Activated B cell treated with CpG ODN at 0.5 μM for 24 hours (primary cell): Measurements from ENCODE around the gene LINGO4. TPM values are rescaled to one million over a fixed set of nuclear protein-coding genes. Genes with fewer than 3 reads are reported as not detected.

Experiments
- ATAC-seq: fragments of 200-7000 bp; cut with Tn5 transposase; one replicate; pipeline ENCODE4 v1.10.0; 2021; ENCODE audit warnings: low read depth, mild to moderate bottlenecking, moderate library complexity
- CTCF ChIA-PET: fragments of 350-600 bp; sonication (Branson Sonifier 250); formaldehyde crosslinking; loops from one replicate; lab custom pipeline; 2021; ENCODE audit warnings: antibody characterized with exemption; lab: Charles Lee
- POLR2A ChIA-PET: fragments of 350-600 bp; sonication (Branson Sonifier 250); formaldehyde crosslinking; loops from one replicate; lab custom pipeline; 2021; ENCODE audit warnings: antibody characterized with exemption; lab: Charles Lee
- DNase-seq: peaks from one replicate; pipeline ENCODE4 v3.0.0; 2022
- H3K27ac Mint-ChIP-seq: one replicate; pipeline ENCODE4 v1.8.0; 2020; ENCODE audit warnings: mixed read lengths
- H3K27me3 Mint-ChIP-seq: one replicate; pipeline ENCODE4 v1.8.0; 2021; ENCODE audit warnings: mixed read lengths
- H3K36me3 Mint-ChIP-seq: one replicate; pipeline ENCODE4 v1.8.0; 2021; ENCODE audit warnings: low read depth, mixed read lengths
- H3K4me1 Mint-ChIP-seq: one replicate; pipeline ENCODE4 v1.8.0; 2021; ENCODE audit warnings: mixed read lengths
- H3K4me3 Mint-ChIP-seq: one replicate; pipeline ENCODE4 v1.8.0; 2020; ENCODE audit warnings: mild to moderate bottlenecking, mixed read lengths
- H3K9me3 Mint-ChIP-seq: one replicate; pipeline ENCODE4 v1.8.0; 2020; ENCODE audit warnings: mixed read lengths
- intact Hi-C: fragments of 100-400 bp; cut with micrococcal nuclease; formaldehyde crosslinking; loops from one replicate; pipeline ENCODE4 v1.15.1; 2024
- total RNA-seq: library from RNA; stranded (reverse); gene quantifications from 2 replicates; pipeline ENCODE4 v1.2.3, GENCODE V29; 2022
- TF ChIP-seq, protein P1 (sequence below): fragments of 200-600 bp; IDR thresholded peaks from one replicate; pipeline ENCODE4 v1.8.0; 2022; ENCODE audit warnings: antibody characterized with exemption, mild to moderate bottlenecking

The LINGO4 gene
- total RNA-seq, 1 donor from 2014 or later = not detected

DNA sequence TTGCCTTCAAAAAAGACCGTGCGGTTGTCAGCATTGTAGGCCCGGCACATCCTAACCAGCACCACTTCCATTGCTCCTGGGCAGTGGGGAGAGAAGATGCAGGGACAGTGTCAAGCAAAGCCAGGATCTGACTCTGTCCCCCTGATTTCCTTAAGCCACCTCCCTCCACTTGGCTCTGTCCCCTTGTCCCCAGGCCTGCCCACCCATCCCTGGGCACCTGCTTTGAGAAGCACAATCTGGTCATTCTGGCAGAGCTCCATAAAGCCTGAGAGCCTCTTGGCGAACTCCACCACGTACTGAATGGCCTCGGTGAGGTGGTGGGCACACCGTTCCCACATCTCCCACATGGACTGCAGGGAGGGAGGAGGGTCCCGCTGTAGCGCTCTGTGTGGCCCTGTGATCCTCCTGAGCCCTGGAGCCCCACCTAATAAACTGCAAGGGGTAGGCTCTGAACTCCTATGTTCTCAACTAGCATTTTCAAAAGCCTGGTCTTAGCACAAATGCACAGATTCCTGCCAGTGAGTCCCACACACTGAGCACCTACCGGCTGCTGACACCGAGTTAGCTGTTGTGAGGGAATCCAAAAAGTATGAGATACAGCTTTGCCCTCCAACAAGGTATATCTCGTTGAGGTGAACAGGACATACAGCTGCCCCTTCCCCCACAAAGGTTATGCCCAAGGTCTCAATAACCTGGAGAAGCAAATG, 8.2 kb upstream of the LINGO4 start:
- Mint-ChIP-seq H3K4me3 (no peak overlapping the region), H3K27me3 (peaks cover 13% of the 10 kb centered on the region), H3K4me1 (peaks cover 4% of the 10 kb centered on the region), H3K27ac (no peak overlapping the region), H3K9me3 (no peaks in the 10 kb centered on the region), H3K36me3 (no peaks in the 10 kb centered on the region)
- DNase-seq = no peak
- ATAC-seq = no peak
- ChIA-PET CTCF (no interaction called here), POLR2A (no interaction called here)
- intact Hi-C loops = no loop called here
- TF ChIP-seq, protein P1, sequence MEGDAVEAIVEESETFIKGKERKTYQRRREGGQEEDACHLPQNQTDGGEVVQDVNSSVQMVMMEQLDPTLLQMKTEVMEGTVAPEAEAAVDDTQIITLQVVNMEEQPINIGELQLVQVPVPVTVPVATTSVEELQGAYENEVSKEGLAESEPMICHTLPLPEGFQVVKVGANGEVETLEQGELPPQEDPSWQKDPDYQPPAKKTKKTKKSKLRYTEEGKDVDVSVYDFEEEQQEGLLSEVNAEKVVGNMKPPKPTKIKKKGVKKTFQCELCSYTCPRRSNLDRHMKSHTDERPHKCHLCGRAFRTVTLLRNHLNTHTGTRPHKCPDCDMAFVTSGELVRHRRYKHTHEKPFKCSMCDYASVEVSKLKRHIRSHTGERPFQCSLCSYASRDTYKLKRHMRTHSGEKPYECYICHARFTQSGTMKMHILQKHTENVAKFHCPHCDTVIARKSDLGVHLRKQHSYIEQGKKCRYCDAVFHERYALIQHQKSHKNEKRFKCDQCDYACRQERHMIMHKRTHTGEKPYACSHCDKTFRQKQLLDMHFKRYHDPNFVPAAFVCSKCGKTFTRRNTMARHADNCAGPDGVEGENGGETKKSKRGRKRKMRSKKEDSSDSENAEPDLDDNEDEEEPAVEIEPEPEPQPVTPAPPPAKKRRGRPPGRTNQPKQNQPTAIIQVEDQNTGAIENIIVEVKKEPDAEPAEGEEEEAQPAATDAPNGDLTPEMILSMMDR = no peak

- Mint-ChIP-seq H3K27me3 (peaks cover 5% of the 10 kb centered on the region), H3K4me1 (no peaks in the 10 kb centered on the region), H3K9me3 (no peaks in the 10 kb centered on the region), H3K27ac (no peak overlapping the region), H3K4me3 (no peak overlapping the region), H3K36me3 (no peaks in the 10 kb centered on the region)
- intact Hi-C loops = no loop called here
- DNase-seq (no peak), ATAC-seq (no peak)
- TF ChIP-seq, protein P1 = no peak
- CTCF ChIA-PET = no interaction called here
- POLR2A ChIA-PET = no interaction called here
Measured at GRCh38 chr1:151811181-151811580, 6.0 kb upstream of the LINGO4 start.

- Mint-ChIP-seq H3K27me3 (peaks cover 2% of the 10 kb centered on the region), H3K36me3 (no peaks in the 10 kb centered on the region), H3K4me1 (no peaks in the 10 kb centered on the region), H3K9me3 (no peaks in the 10 kb centered on the region), H3K4me3 (no peak overlapping the region), H3K27ac (no peak overlapping the region)
- intact Hi-C loops = no loop called here
- TF ChIP-seq, protein P1 = no peak
- ATAC-seq (no peak), DNase-seq (no peak)
- POLR2A ChIA-PET = no interaction called here
- CTCF ChIA-PET = no interaction called here
Measured at GRCh38 chr1:151809985-151810556, 4.9 kb upstream of the LINGO4 start.

DNA sequence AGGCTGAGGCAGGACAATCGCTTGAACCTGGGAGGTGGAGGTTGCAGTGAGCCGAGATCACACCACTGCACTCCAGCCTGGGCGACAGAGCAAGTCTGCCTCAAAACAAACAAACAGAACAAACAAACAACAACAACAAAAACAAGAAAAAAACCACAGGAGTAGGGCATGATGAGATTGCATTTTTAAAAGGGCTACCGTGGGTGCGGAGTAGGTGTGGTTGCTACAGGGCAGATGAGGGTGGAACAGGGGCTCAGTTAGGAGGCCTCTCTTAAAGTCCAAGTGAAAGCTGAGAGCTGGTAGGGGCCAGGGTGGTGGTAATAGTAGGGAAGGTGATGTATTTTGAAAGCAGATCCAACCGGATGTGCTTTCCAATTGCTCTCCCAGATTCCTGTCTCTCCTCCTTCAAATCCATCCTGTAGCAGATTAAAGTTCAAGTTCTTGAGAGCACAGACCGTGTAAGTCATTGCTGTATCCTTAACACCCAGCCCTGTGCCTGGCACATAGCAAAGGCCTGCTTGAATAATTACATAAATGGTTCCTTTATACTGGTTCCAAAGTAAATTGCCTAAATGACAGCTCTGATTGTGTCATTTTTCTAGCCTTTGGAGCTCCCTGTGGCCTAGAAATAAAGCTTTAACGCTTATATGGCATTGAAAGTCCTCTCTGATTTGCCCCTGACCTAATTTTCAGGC, 4.2 kb upstream of the LINGO4 start:
- DNase-seq (no peak), ATAC-seq (no peak)
- Mint-ChIP-seq H3K27ac (no peak overlapping the region), H3K4me1 (peaks cover 2% of the 10 kb centered on the region), H3K36me3 (no peaks in the 10 kb centered on the region), H3K27me3 (peaks cover 2% of the 10 kb centered on the region), H3K4me3 (no peak overlapping the region), H3K9me3 (no peaks in the 10 kb centered on the region)
- POLR2A ChIA-PET = no interaction called here
- TF ChIP-seq, protein P1 = no peak
- CTCF ChIA-PET = no interaction called here
- intact Hi-C loops = no loop called here

- Mint-ChIP-seq H3K9me3 (no peaks in the 10 kb centered on the region), H3K4me3 (no peak overlapping the region), H3K27me3 (peaks cover 2% of the 10 kb centered on the region), H3K4me1 (peaks cover 8% of the 10 kb centered on the region), H3K36me3 (no peaks in the 10 kb centered on the region), H3K27ac (no peak overlapping the region)
- ChIA-PET POLR2A (no interaction called here), CTCF (no interaction called here)
- intact Hi-C loops = no loop called here
- TF ChIP-seq, protein P1 = no peak
- ATAC-seq = no peak
- no peak for DNase-seq
Measured at GRCh38 chr1:151807766-151808165, 2.5 kb upstream of the LINGO4 start.
